OCI-LY7 (cell line): ENCODE data around the gene NRF1.

Source experiments
- EZH2phosphoT487 ChIP-seq: fragments of 200-600 bp; sonication (generic); IDR thresholded peaks from 2 replicates; pipeline ENCODE4 v1.6.1; 2018; ENCODE audit warnings: low read depth, borderline replicate concordance, mild to moderate bottlenecking, mixed run types, antibody characterized with exemption, low read length, moderate library complexity, mixed read lengths
- TF ChIP-seq, protein P1 (sequence below): fragments of 200-600 bp; sonication (generic); conservative IDR thresholded peaks from 2 replicates; pipeline ENCODE4 v1.5.1; 2014; ENCODE audit warnings: mild to moderate bottlenecking, antibody characterized with exemption, low read length, moderate library complexity, mixed read lengths

GRCh38 chr7:129698516-129699418 is 87.2 kb downstream of the NRF1 start:
- TF ChIP-seq, protein P1, sequence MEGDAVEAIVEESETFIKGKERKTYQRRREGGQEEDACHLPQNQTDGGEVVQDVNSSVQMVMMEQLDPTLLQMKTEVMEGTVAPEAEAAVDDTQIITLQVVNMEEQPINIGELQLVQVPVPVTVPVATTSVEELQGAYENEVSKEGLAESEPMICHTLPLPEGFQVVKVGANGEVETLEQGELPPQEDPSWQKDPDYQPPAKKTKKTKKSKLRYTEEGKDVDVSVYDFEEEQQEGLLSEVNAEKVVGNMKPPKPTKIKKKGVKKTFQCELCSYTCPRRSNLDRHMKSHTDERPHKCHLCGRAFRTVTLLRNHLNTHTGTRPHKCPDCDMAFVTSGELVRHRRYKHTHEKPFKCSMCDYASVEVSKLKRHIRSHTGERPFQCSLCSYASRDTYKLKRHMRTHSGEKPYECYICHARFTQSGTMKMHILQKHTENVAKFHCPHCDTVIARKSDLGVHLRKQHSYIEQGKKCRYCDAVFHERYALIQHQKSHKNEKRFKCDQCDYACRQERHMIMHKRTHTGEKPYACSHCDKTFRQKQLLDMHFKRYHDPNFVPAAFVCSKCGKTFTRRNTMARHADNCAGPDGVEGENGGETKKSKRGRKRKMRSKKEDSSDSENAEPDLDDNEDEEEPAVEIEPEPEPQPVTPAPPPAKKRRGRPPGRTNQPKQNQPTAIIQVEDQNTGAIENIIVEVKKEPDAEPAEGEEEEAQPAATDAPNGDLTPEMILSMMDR = no peak
- TF ChIP-seq EZH2phosphoT487 = no peak
